HCT116 (cell line): Measurements from ENCODE around the gene UBA6.

ENCODE experiments used
- CTCF ChIP-seq, 3 experiments: fragments of 200-600 bp in 1 of 3; sonication (generic) in 1 of 3; IDR thresholded peaks in 2 of 3; conservative IDR thresholded peaks in 1 of 3; 2 replicates each; pipeline ENCODE4 v1.5.1; 2012 to 2017; ENCODE audit warnings: low read depth in 2 of 3, low read length in 2 of 3, antibody characterized with exemption in 1 of 3, borderline replicate concordance in 1 of 3, control low read depth in 1 of 3, mild to moderate bottlenecking in 1 of 3, mixed read lengths in 1 of 3, mixed run types in 1 of 3, moderate library complexity in 1 of 3; ENCODE audit not compliant: insufficient read depth in 1 of 3
- EGR1 ChIP-seq: IDR thresholded peaks from 2 replicates; pipeline ENCODE4 v1.6.1; 2012; ENCODE audit warnings: low read depth
- POLR2A ChIP-seq: IDR thresholded peaks from 2 replicates; pipeline ENCODE4 v1.7.0; 2011; ENCODE audit warnings: borderline replicate concordance; ENCODE audit not compliant: insufficient read depth, insufficient read length; ENCODE audit errors: extremely low read depth
- POLR2AphosphoS5 ChIP-seq: IDR thresholded peaks from 2 replicates; pipeline ENCODE4 v1.6.1; 2011; ENCODE audit warnings: mild to moderate bottlenecking, low read depth, low read length, moderate library complexity
- RAD21 ChIP-seq: IDR thresholded peaks from 2 replicates; pipeline ENCODE4 v1.6.1; 2012; ENCODE audit warnings: low read depth, mild to moderate bottlenecking
- SIN3A ChIP-seq: IDR thresholded peaks from 2 replicates; pipeline ENCODE4 v1.6.1; 2012; ENCODE audit warnings: low read depth
- TF ChIP-seq, protein P1 (sequence below): IDR thresholded peaks from 2 replicates; pipeline ENCODE4 v1.6.1; 2012

DNA sequence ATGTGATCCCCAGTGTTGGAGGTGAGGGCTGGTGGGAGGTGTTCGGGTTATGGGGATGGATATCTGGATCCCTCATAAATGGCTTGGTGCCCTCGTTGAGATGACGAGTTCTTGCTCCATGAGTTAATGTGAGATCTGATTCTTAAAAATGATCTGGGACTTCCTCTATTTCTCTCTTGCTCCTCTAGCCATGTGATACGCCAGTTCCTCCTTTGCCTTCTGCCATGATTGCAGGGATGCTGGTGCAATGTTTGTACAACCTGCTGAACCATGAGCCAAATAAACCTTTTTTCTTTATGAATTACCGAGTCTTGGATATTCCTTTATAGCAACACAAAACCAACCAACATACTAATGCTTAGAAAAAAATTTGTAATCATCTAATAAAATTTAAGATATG lies 85.8 kb downstream of the UBA6 start:
- TF ChIP-seq, protein P1, sequence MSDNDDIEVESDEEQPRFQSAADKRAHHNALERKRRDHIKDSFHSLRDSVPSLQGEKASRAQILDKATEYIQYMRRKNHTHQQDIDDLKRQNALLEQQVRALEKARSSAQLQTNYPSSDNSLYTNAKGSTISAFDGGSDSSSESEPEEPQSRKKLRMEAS = no peak
- TF ChIP-seq POLR2AphosphoS5 = no peak
- TF ChIP-seq SIN3A = no peak
- no peak for TF ChIP-seq POLR2A
- no peak for TF ChIP-seq CTCF (IDR thresholded peaks at IDR 0.05 in 2 of 3, conservative IDR thresholded peaks at IDR 0.05 in 1 of 3; ENCODE audit: borderline replicate concordance in 1 of 3, insufficient read depth in 1 of 3, low read depth in 2 of 3, low read length in 2 of 3)
- TF ChIP-seq RAD21 = no peak
- TF ChIP-seq EGR1 = no peak
